HepG2 (cell line): ENCODE data around the gene CCNQ. TPM values are rescaled to one million over a fixed set of nuclear protein-coding genes. Genes with fewer than 3 reads are reported as not detected.

Experiments used
- ASH2L ChIP-seq: fragments of 300-600, 200-600 bp; sonication (generic); IDR thresholded peaks from 2 replicates; pipeline ENCODE4 v1.7.0; 2017; ENCODE audit warnings: low read depth, mild to moderate bottlenecking, moderate library complexity, mixed read lengths, low read length; ENCODE audit not compliant: insufficient read length
- EED ChIP-seq: sonication (generic); formaldehyde crosslinking; IDR thresholded peaks from 2 replicates; pipeline ENCODE4 v1.5.0; 2020; ENCODE audit warnings: mild to moderate bottlenecking, missing genetic modification reagents
- KAT8 ChIP-seq: IDR thresholded peaks from 2 replicates; pipeline ENCODE4 v1.6.1; 2016; ENCODE audit warnings: missing genetic modification reagents, missing compliant biosample characterization
- KLF11 ChIP-seq: IDR thresholded peaks from 2 replicates; pipeline ENCODE4 v1.6.1; 2016; ENCODE audit warnings: missing compliant biosample characterization
- NFE2L2 ChIP-seq: fragments of 150-350 bp; IDR thresholded peaks from 2 replicates; pipeline ENCODE4 v1.6.1; 2014; ENCODE audit warnings: low read length
- PCBP1 ChIP-seq: fragments of 200-400 bp; formaldehyde crosslinking; IDR thresholded peaks from 2 replicates; pipeline ENCODE4 v1.6.1; 2017; ENCODE audit warnings: mild to moderate bottlenecking, low read depth, low read length, borderline replicate concordance
- RAD51 ChIP-seq: fragments of 450-650 bp; IDR thresholded peaks from 2 replicates; pipeline ENCODE4 v1.6.1; 2016; ENCODE audit warnings: borderline replicate concordance
- SIX1 ChIP-seq: sonication (generic); formaldehyde crosslinking; IDR thresholded peaks from 2 replicates; pipeline ENCODE4 v1.4.0; 2020; ENCODE audit warnings: missing genetic modification reagents, borderline replicate concordance
- SNRNP70 ChIP-seq: fragments of 200-400 bp; formaldehyde crosslinking; IDR thresholded peaks from 2 replicates; pipeline ENCODE4 v1.6.1; 2017; ENCODE audit warnings: mild to moderate bottlenecking, low read depth, low read length, moderate library complexity
- TSC22D2 ChIP-seq: sonication (generic); formaldehyde crosslinking; IDR thresholded peaks from 2 replicates; pipeline ENCODE4 v1.5.1; 2020; ENCODE audit warnings: missing genetic modification reagents, mild to moderate bottlenecking, borderline replicate concordance
- ZBTB42 ChIP-seq: sonication (generic); formaldehyde crosslinking; IDR thresholded peaks from 2 replicates; pipeline ENCODE4 v1.5.0; 2020; ENCODE audit warnings: mild to moderate bottlenecking, missing genetic modification reagents
- ZNF20 ChIP-seq: sonication (generic); formaldehyde crosslinking; IDR thresholded peaks from 2 replicates; pipeline ENCODE4 v1.4.0; 2020; ENCODE audit warnings: mild to moderate bottlenecking, moderate library complexity, missing genetic modification reagents
- ZNF331 ChIP-seq: sonication (generic); formaldehyde crosslinking; IDR thresholded peaks from 2 replicates; pipeline ENCODE4 v1.4.0; 2020; ENCODE audit warnings: missing genetic modification reagents
- ZNF598 ChIP-seq: sonication (generic); formaldehyde crosslinking; IDR thresholded peaks from 2 replicates; pipeline ENCODE4 v1.5.1; 2020; ENCODE audit warnings: mild to moderate bottlenecking, missing genetic modification reagents, borderline replicate concordance
- ZNF616 ChIP-seq: sonication (generic); formaldehyde crosslinking; IDR thresholded peaks from 2 replicates; pipeline ENCODE4 v1.5.0; 2020; ENCODE audit warnings: low read depth, mild to moderate bottlenecking, missing genetic modification reagents
- ZNF773 ChIP-seq: sonication (generic); formaldehyde crosslinking; IDR thresholded peaks from 2 replicates; pipeline ENCODE4 v1.4.0; 2020; ENCODE audit warnings: missing genetic modification reagents, borderline replicate concordance
- ZNF83 ChIP-seq: sonication (generic); formaldehyde crosslinking; IDR thresholded peaks from 2 replicates; pipeline ENCODE4 v1.4.0; 2020; ENCODE audit warnings: missing genetic modification reagents, mild to moderate bottlenecking, borderline replicate concordance
- polyA plus RNA-seq, 8 experiments: library from polyadenylated mRNA; depleted of rRNA in 3 of 8; stranded (reverse) in 7 of 8; unstranded in 1 of 8; fragments of >200 nt; fragmentation: Illumina TruSeq in 4 of 8; extraction: Trizol in 4 of 8; gene quantifications; 2 replicates each; pipeline versions ENCODE4 v1.2.1 to v1.2.3, GENCODE V29; 2011 to 2016; ENCODE audit warnings: low read depth in 4 of 8, missing spikeins in 1 of 8, mixed read lengths in 1 of 8; ENCODE audit not compliant: insufficient read depth in 1 of 8
- total RNA-seq, 5 experiments: library from RNA; depleted of rRNA; stranded (reverse); fragments of >200 nt; fragmentation: Illumina TruSeq; extraction: Trizol; gene quantifications; 2 replicates each; pipeline ENCODE4 v1.2.3, GENCODE V29; 2016; ENCODE audit warnings: low read depth in 1 of 5
- TF ChIP-seq, protein P1 (sequence below): sonication (generic); formaldehyde crosslinking; IDR thresholded peaks from 2 replicates; pipeline ENCODE4 v1.5.0; 2020; ENCODE audit warnings: missing genetic modification reagents
- TF ChIP-seq, protein P2 (sequence below), 2 experiments: fragments of 450-650 bp in 1 of 2; sonication (generic) in 1 of 2; formaldehyde crosslinking; IDR thresholded peaks; 2 replicates each; pipeline versions ENCODE4 v1.5.0 to v1.8.0; 2020 to 2022; ENCODE audit warnings: mild to moderate bottlenecking in 1 of 2, missing genetic modification reagents in 1 of 2
- TF ChIP-seq, protein P3 (sequence below): sonication (generic); formaldehyde crosslinking; conservative IDR thresholded peaks from 2 replicates; pipeline ENCODE4 v1.4.0; 2020; ENCODE audit warnings: missing genetic modification reagents
- TF ChIP-seq, protein P4 (sequence below): IDR thresholded peaks from 2 replicates; pipeline ENCODE4 v1.6.1; 2016
- TF ChIP-seq, protein P5 (sequence below): IDR thresholded peaks from 2 replicates; pipeline ENCODE4 v1.6.1; 2016; ENCODE audit warnings: missing biosample characterization, missing genetic modification reagents, low read depth

The CCNQ gene
- total and polyA plus RNA-seq, 2 of the 13 experiments (the other 11 are each of a cell fraction or from before 2014, with no cell fraction given): 15.0 to 25.5 TPM

DNA sequence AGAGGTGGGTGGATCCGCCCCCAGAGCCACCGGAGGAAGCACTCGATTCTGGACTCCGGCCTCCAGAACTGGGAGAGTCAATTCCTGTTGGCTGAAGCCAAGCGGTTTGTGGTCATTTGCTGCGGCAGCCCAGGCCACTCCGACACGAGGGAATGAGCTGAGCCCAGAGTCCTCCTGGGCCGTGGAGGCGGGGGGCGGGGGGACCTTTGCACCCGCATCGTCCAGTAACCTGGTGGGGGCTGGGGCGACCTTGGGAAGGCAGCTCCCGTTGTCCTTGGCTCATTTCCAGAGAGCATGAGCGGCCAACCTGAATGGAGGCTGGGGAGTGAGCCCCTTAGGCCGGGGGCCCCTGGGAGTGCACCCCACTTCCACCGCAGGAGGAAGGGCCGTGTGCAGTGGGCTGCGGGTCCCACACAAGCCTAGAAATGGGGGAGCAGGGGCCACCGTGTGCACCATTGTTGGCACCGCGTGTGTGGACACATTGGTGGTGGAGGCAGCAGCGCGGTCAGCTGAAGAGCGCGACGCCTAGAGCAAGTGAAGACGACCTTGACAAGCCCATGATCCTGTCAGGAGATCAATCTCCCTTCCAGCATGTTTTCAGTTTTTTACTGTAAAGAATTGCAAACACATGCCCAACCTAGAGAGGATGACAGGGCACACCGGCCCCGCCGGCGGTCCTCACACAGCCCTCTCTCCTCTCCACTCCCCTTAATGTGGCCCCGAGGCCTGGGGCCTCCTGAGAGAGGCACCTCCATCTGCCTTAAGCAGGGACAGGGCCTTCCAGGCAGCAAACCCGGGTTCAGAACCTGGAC lies 28.1 kb upstream of the CCNQ start (continued):
- TF ChIP-seq ZNF773 (CRISPR knock-in tag): no peak
- TF ChIP-seq ZNF616: no peak
- TF ChIP-seq ZBTB42 (CRISPR knock-in tag): no peak; the same call in 1 of the 2 replicates
- no peak for TF ChIP-seq ZNF331 (CRISPR knock-in tag)
- no peak for TF ChIP-seq ZNF83 (CRISPR knock-in tag)
- no peak for TF ChIP-seq TSC22D2 (CRISPR knock-in tag)
- TF ChIP-seq ASH2L: peak; percentile 74
- TF ChIP-seq, protein P1, sequence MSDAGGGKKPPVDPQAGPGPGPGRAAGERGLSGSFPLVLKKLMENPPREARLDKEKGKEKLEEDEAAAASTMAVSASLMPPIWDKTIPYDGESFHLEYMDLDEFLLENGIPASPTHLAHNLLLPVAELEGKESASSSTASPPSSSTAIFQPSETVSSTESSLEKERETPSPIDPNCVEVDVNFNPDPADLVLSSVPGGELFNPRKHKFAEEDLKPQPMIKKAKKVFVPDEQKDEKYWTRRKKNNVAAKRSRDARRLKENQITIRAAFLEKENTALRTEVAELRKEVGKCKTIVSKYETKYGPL (CRISPR knock-in tag): no peak
- no peak for TF ChIP-seq ZNF20 (CRISPR knock-in tag)
- no peak for TF ChIP-seq ZNF598 (CRISPR knock-in tag)
- TF ChIP-seq NFE2L2: no peak
- TF ChIP-seq, protein P2, sequence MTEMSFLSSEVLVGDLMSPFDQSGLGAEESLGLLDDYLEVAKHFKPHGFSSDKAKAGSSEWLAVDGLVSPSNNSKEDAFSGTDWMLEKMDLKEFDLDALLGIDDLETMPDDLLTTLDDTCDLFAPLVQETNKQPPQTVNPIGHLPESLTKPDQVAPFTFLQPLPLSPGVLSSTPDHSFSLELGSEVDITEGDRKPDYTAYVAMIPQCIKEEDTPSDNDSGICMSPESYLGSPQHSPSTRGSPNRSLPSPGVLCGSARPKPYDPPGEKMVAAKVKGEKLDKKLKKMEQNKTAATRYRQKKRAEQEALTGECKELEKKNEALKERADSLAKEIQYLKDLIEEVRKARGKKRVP (CRISPR knock-in tag; IDR thresholded peaks at IDR 0.05): no peak
- TF ChIP-seq RAD51: no peak
- TF ChIP-seq, protein P3, sequence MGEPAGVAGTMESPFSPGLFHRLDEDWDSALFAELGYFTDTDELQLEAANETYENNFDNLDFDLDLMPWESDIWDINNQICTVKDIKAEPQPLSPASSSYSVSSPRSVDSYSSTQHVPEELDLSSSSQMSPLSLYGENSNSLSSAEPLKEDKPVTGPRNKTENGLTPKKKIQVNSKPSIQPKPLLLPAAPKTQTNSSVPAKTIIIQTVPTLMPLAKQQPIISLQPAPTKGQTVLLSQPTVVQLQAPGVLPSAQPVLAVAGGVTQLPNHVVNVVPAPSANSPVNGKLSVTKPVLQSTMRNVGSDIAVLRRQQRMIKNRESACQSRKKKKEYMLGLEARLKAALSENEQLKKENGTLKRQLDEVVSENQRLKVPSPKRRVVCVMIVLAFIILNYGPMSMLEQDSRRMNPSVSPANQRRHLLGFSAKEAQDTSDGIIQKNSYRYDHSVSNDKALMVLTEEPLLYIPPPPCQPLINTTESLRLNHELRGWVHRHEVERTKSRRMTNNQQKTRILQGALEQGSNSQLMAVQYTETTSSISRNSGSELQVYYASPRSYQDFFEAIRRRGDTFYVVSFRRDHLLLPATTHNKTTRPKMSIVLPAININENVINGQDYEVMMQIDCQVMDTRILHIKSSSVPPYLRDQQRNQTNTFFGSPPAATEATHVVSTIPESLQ (CRISPR knock-in tag): no peak
- no peak for TF ChIP-seq SIX1 (CRISPR knock-in tag)
- TF ChIP-seq KLF11: no peak
- TF ChIP-seq, protein P4, sequence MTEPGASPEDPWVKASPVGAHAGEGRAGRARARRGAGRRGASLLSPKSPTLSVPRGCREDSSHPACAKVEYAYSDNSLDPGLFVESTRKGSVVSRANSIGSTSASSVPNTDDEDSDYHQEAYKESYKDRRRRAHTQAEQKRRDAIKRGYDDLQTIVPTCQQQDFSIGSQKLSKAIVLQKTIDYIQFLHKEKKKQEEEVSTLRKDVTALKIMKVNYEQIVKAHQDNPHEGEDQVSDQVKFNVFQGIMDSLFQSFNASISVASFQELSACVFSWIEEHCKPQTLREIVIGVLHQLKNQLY: peak; percentile 16
- peak; percentile 25; the same call in 1 of the 2 replicates for TF ChIP-seq KAT8 (CRISPR knock-in tag)
- TF ChIP-seq, protein P5, sequence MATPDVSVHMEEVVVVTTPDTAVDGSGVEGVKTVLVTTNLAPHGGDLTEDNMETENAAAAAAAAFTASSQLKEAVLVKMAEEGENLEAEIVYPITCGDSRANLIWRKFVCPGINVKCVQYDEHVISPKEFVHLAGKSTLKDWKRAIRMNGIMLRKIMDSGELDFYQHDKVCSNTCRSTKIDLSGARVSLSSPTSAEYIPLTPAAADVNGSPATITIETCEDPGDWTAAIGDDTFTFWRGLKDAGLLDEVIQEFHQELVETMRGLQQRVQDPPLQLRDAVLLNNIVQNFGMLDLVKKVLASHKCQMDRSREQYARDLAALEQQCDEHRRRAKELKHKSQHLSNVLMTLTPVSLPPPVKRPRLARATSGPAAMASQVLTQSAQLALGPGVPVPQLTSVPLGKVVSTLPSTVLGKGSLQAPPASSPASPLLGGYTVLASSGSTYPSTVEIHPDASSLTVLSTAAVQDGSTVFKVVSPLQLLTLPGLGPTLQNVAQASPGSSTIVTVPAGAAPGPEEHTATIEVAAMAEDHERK (CRISPR knock-in tag): no peak
- no peak for TF ChIP-seq EED (CRISPR knock-in tag)
- no peak for TF ChIP-seq SNRNP70
- TF ChIP-seq PCBP1: no peak
